HG03558 (cell line): ENCODE measurements around the gene NXPE2.

Experiments
- ATAC-seq: cut with Tn5 transposase; IDR thresholded peaks from one replicate; pipeline ENCODE4 v1.9.1; 2021; ENCODE audit warnings: moderate number of reproducible peaks; ENCODE audit not compliant: unreplicated experiment; ENCODE audit errors: extremely low read depth

NXPE2 gene

GRCh38 chr11:114738954-114739353 lies 60.6 kb downstream of the NXPE2 start:
- no peak for ATAC-seq

DNA sequence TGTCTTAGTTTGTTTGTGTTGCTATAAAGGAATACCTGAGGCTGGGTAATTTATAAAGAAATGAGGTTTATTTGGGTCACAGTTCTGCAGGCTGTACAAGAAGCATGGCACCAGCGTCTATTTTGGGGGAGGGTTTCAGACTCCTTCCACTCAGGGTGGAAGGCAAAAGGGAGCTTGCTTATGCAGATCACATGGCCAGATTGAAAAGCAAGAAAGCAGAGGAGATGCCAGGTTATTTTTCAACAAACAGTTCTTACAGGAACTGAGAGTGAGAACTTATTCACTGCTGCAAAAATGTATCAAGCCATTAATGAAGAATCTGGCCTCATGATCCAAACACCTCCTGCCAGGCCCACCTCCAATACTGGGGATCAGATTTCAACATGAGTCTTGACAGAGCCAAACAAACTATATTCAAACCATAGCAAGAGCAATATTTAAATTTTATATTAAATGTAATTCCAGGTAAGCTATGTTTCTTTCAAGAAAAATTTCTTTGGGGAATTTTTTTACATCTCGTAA lies 66.9 kb downstream of the NXPE2 start:
- ATAC-seq: no peak

DNA sequence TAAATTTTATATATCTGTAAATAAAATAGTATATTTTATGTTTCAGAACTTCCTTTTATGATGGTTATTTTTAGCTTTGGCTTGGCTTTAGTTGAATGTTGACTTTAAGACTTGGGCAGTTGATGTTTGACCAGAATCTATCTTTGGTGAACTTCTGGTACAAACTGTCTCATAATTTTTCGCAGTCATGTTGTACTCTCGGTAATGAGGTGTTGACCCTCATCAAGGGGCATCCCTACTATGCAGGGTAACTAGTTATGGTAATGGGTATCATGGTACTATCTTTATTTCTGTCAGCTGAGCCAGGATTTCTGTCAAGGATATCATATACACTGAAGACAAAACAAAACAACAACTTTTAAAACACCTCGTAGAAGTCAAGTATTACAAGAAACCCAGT lies 67.7 kb downstream of the NXPE2 start:
- ATAC-seq: no peak
